DMS153 treated with DMSO at 0.1 percent for 48 hours (cell line): ENCODE results near the gene UBC.
"Not testable (repeated sequence)": the region's sequence is repeated elsewhere in the genome, so short reads cannot be mapped to it uniquely, and the experiment has no call there.

Experiments
- DNase-seq: peaks from one replicate; lab custom pipeline; 2025; ENCODE audit not compliant: unreplicated experiment; lab: John Stamatoyannopoulos, UW

The UBC gene

DNA sequence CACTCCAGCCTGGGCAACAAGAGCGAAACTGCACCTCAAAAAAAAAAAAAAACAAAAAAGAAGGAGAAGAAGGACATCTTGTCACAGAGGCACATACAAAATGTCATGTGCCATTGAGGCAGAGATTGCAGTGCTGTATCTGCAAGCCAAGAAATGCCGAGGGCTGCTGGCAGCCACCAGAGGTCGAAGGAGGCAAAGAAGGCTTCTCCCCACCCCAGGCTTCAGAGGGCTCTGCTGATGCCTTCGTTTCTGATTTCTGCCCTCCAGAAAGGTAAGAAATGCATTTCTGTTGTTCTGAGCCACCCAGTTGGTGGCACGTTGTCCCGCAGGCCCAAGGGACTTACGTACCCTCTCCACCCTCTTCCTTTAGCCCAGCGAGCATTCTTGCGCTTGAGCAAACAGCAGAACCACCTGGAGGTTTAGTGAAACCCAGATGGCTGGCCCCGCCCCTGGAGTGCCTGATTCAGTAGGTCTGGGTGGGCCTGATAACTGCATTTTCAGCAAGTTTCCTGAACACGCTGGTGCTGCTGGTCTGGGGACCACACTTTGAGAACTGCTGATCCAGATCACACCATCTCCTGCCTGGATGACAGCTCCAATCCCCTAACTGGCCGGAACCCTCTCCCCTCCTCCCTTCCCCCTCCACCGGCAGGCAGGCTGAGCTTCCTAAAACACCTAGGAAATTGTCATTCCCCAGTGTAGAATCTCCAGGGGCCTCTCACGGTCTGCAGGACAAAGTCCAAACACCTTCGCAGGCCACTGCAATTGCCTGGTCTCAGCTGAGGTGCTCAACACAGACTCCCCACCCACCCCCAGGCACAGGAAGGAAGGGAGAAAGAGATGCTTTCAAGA lies 29.6 kb downstream of the UBC start:
- peak; percentile 19 for DNase-seq

DNA sequence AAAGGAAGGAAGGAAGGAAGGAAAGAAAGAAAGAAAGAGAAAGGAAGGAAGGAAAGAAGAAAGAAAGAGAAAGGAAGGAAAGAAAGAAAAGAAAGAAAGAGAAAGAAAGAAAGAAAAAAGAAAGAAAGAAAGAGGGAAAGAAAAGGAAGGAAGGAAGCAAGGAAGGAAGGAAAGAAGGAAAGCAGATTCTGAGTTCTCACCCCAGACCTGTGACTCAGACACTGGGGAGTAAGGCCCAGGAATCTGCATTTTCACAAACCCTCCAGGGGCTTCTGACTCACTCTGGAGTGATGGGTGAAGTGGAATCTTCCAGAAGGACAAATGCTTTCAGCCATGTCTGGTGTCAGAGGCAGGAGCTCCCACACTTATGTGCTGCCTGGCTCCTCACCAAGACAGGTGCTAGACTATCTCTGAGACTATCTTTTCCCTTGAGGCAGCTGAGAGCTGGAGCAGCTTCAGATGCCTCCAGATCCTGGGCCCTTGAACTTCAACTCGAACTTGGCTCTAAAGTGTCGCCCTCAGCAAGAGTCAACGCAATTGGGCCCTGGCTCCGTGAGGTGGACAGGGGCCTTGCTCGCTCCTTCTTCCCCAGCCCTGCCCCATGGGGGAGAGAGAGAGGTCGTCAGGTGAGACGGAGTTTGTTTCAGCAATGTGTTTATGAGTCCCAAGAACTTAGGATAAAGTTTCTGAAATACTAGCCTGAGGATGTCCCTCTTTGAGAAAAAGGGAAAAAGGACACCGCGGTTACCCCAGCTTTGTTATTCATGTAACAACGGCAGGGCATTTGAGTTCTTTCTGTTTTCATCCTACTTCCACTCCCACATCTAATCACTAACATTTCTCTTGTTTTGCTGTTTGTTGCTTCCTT lies 31.0 kb downstream of the UBC start:
- no peak for DNase-seq

DNA sequence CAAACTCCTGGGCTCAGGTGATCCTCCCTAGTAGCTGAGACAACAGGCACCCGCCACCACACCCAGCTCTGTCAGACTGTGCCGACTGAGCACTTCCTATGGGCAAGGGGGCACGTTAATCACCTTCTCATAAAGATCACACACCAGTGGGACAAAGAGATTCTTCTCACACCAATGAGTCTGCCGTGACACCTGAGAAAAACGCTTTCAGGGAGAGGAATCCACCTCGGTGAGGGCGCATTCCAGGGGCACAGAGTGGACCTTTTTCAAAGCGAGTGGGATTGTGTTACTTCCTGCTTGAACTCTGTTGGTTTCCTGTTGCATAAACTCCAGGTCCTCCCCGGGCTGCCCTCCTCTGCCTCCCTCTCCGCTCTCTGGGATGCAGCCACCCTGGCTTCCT lies 33.3 kb downstream of the UBC start:
- DNase-seq, result no peak

DNA sequence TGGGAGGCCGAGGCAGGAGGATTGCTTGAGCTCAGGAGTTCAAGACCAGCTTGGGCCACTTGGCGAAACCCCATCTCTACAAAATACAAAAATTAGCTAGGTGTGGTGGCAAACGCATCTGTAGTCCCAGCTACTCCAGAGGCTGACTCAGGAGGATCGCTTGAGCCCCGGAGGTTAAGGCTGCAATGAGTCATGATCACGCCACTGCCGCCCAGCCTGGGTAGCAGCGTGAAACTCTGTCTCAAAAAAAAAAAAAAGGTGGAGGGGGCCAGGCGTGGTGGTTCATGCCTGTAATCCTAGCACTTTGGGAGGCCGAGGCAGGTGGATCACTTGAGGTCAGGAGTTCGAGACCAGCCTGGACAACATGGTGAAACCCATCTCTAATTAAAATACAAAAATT lies 34.1 kb downstream of the UBC start:
- not testable (repeated sequence) for DNase-seq

DNA sequence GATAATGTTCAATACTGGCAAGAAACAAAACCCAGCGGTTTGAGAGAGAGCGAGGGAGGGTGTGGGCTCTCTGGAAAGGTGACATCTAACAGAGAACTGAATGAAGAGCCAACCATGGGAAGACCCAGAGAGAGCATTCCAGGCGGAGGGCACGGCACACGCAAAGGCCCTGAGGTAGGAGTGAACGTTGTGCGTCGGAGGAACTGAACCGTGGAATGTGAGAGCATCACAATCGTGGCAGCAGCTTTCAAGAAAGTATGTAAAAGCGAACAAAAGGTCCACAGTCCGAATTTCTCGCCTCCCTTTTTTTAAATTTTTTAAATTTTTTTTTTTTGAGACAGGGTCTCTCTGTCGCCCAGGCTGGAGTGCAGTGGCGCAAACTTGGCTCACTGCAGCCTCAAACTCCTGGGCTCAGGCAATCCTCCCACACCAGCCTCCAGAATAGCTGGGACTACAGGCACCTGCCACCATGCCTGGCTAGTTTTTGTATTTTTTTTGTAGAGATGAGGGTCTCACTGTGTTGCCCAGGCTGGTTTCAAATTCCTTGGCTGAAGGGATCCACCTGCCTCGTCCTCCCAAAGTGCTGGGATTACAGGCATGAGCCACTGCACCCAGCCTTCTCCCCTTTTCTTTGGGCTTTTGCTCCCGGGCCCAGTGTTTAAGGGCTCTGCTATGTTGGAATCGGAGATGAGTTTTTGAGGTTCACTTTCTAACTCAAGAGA lies 35.5 kb downstream of the UBC start:
- no peak for DNase-seq

DNA sequence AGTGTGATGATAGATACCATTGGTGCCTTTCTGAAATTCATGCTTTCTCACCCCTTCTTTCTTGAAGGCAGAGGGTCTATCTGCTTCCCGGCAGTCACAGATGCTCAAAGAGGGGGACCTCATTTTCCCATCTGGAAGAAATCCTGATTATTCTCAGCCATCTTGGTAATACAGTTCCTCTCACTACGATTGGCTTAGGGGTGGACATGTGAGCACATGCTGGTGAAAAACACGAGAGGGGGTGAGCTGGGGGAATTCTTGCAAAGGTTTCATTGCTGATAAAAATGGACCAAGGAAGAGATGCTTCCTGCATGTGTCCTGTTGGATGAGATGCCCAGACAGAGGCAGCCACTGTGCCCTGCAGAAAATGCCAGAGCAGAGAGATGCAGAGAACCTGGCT lies 37.0 kb downstream of the UBC start:
- DNase-seq, result no peak

DNA sequence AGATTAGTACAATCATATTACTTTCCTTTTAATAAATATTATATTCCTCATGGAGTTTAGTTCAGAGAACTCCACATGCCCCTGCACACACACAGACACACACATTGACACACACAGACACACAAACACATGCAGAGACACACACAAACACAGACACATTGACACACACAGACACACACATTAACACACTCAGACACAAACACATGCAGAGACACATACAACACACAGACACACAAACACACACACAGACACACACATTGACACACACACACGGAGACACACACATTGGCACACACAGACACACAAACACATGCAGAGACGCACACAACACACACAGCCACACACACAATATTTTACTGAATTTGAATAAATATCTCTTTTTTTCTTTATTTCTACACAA lies 38.3 kb downstream of the UBC start:
- DNase-seq, result no peak

DNA sequence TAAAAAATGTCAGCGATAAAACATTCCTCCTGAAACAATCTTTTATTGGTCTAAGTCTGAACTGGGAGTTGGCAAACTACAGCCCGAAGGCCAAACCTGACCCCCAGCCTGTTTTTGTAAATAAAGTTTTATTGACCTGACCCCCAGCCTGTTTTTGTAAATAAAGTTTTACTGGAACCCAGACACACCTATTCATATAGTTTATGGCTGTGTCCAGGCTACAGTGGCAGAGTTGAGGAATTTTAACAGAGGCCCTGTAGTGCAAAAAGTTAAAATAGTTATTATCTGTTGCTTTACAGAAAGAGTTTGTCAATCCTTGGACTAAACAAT lies 38.7 kb downstream of the UBC start:
- DNase-seq, result no peak

DNA sequence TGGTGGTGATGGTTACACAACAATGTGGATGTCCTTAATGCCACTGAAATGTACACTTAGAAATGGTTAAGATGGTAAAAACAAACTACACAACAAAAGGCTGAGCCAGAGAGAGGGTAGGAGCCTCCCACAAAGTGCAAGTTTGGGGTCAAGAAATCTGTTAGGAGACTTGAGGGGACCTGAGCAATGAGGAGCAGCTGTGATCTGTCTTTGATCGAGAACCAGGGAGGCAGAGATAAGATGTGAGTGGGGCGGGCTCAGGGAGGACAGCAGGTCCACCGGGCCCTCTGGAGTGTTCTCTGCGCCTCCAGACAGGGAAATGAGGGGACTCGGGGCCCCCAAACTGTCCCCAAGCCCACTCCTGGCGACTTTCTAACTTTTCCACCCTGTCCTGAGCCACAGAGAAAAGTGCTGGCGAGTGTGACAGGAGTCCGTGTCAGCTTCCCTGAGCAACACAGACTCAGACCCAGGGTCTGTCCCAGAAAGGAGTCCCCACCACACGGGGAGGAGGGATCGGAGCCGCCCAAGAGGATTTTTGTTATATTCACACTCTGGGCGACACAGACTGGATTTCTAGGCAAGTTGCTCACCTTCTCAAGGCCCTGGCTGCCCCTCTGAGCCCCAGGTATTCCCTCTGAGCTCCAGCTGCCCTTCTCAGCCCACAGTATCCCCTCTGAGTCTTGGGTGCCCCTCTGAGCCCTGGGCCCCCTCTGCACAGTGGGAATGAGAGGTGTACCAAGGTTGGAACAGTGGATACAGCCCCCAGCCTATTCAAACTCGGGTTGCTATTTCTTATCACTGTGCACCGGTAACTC lies 39.3 kb downstream of the UBC start:
- no peak for DNase-seq

DNA sequence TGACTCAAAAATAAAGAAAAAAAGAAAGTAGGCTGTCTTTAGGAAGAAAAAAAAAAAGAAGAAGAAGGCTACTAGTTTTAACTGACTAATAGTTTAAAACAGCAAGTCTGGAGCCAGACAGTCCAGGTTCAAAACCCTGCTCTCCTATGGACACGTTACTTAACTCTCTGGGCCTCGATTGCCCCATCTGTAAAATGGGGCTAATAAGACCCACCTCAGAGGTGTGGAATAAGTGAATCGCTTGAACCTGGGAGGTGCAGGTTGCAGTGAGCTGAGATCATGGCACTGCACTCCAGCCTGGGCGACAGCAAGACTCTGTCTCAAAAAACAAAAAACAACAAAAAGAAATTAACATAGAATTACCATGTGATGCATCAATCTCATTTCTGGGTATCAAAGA lies 40.3 kb downstream of the UBC start:
- no peak for DNase-seq

DNA sequence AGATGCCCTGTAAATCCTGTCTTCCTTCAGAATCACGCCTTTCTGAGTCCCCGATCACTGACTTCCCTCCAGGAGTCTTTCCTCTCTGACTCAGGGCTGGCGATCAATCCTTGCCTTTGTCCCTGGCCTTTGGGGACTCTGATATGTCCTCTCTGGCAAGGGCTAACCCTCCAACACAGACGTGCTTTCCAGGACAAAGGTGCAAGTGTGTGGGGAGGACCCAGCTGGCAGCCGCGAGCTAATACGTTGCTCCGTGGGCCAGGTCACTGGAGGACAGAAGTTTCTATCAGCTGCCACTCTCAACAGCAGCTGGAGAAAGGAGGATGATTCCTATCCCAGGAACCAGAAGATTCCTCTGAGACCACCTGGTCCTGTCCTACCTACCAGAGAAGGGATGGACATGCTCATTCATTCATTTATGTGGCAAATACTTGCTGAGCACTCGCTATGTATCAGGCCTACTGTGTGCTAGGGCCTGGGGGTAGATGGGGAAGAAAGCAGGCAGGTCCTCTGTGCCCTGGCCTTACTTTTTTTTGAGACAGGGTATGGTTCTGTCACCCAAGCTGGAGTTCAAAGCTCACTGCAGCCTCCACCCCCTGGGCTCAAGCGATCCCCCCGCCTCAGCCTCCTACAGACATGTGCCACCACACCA lies 42.3 kb downstream of the UBC start:
- DNase-seq, result no peak

DNA sequence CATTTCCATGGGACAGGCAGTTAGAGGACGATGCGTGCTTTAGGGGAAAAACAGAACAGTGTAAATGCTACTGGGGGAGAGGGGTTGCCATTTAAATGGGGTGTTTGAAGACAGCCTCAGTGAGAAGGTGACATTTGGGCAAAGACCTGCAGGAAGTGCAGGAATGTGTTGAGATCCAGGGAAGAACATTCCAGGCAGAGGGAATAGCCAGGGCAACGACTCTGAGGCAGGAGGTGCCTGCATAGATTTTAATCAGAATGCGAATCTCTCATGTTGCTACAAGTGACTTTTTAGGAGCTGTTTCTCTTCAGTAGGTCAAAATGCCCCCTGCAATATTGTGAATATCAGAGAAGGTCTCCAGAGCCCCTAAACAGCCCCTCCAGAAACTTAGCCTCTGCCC lies 43.2 kb downstream of the UBC start:
- DNase-seq, result no peak

DNA sequence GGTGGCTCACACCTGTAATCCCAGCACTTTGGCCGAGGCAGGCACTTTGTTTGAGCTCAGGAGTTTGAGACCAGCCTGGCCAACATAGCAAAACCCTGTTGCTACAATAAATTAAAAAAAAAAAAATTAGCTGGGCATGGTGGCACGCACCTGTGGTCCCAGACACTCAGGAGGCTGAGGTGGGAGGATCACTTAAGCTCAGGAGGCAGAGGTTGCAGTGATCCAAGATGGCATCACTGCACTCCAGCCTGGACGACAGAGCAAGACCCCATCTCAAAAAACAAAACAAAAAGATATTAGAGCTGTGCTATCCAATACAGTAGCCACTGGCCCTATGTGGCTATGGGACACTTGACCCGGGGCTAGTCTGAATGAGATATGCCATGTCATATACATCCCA lies 43.9 kb downstream of the UBC start:
- DNase-seq, result no peak

DNA sequence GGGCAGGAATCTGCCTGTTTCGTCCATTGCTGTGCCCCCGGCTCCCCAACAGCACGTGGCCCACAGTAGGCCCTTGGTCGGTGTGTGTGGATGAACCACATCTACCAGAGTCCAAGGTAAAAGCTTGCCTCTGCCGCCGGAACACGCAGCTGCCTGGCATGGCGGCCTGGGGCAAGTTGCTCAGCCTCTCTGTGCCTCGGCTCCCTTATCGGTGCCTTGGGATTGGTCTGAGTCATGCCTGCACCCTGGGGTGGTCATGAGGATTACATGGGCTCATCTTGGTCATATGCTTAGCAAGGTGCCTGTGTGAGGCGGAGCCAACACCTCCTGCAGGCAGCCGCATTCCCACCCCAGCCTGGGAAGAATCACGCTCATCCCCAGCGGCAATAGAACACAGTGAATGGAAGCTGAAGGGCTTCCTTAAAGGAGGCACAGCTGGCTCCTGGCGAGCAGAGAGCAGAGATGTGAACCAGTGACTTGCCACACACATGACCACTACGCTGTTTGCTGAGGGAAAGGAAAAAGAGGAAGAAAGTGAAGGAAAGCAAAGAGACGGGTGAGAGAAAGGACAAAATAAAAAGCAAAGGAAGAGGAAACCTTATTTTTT lies 45.3 kb downstream of the UBC start:
- no peak for DNase-seq

DNA sequence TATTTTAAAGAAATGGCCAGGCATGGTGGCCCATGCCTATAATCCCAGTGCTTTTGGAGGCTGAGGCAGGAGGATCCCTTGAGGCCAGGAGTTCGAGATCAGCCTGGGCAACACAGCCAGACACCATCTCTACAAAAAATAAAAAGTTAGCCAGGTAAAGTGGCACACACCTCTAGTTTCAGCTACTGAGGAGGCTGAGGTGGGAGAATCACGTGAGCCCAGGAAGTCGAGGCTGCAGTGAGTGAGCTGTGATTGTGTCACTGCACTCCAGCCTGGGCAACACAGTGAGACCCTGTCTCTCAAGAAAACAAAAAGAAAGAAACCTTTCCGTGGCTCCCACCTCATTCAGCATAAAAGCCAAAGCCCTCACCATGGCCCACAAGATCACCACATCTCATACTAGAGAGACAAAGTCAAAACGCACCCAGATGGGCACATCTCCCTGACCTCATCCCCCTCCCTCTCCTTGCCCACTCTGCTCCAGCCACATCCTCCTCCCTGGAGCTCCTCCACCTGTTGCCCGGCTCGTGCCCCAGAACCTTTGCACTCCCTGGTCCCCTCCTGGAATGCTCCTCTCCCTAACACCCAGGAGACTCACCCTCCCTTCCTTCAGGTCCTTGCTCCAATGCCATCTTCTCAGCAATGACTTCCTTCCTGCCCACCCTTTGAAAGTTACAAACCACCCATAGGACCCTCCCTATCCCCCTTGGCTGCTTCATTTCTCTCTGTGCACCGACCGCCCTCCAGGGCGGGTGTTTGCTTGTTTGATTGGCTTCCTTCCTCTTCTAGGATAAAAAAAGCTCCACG lies 46.0 kb downstream of the UBC start:
- no peak for DNase-seq

DNA sequence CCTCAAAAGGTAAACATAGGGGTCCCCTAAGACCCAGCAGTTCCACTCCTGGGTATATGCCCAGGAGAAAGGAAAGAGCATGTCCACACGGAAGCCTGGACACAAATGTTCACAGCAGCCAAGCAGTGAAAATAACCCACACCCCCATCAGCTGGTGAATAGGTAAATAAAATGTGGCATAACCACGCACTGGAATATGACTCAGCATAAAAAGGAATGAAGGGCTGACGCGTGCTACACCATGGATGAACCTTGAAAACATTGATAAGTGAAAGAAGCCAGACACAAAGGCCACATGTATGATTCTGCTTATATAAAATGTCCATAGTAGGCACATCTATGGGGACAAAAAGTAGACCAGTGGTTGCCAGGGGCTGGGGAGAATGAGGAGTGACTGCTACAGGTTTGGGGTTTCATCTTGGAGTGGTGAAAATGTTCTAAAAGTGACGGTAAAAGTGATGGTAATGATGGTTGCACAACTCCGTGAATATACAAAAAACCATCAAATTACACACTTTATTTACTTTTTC lies 47.0 kb downstream of the UBC start:
- DNase-seq, result no peak

DNA sequence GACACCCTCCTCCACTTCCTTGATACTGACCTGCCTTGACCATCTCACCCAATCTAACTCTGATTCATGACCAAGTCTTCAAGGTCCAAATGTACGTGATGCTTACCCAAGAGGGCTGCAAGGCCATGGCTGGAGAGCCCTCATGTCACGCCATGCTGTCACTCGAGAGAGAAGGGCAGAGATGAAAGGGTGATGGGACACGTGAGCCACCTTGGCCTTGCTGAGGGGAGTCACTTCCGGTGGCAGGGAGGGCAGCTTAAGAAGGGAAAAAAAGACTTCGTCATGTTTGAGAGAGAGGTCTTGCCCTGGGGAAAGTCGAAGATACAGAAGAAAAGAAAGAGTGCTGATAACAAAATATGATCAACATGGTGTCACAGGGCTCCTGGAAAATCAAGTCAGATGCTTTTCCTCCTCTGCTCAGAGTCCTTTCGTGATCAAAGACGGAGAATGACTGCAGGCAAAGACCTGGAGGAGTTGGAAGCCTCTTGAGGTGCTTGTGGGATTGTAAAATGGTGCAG lies 47.5 kb downstream of the UBC start:
- DNase-seq, result no peak

DNA sequence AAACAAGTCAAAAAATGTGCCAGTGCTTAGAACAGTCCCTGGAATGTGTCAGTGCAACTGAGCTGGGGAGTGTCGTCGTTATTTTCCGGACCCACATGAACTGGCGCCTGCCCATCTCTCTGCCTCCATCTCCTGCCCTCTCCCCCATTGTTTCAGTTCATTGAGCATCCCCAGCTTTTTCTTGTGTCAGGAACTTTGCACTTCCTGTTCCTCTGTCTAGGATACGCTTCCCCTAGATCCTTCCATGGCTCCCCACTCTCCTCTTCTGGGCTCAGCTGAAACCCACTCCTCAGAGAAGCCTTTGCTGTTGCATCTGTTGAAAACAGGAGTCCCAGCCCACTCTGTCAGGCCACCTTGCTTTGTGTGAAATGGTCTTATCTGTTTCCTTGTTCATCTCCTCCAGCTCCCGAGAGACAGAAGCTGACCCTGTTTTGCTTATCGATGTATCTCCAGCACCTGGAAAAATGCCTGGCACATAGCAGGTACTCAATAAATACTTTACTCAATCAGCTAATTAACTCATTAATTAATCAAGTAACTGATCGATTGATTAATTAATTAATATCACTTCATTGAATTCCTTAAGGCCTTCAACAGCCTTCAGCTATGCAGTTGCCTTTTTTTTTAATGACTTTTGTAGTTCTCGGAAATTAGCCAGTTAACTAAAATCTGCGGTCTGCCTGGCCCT lies 48.1 kb downstream of the UBC start:
- DNase-seq, result no peak
